ENCODE results near the gene EFCAB10. TPM values are rescaled to one million over a fixed set of nuclear protein-coding genes. Genes with fewer than 3 reads are reported as not detected.

Gene EFCAB10
- total RNA-seq, 1 donor from 2014 or later: not detected

GRCh38 chr7:105591522-105591921 lies 10.2 kb upstream of the EFCAB10 start:
- no peak for DNase-seq (ENCODE audit: low spot score in 2 of 2)
- H3K4me1 ChIP-seq: no peaks in the 10 kb centered on the region
- no peaks in the 10 kb centered on the region for H3K27me3 ChIP-seq
- H3K27ac ChIP-seq: no peak overlapping the region
- H3K36me3 ChIP-seq: no peaks in the 10 kb centered on the region
- no peak overlapping the region for H3K4me3 ChIP-seq
- intact Hi-C loops (cut with DNase I): no loop called here
- TF ChIP-seq CTCF (IDR thresholded peaks at IDR 0.05): no peak
- no peaks in the 10 kb centered on the region for H3K9me3 ChIP-seq

- TF ChIP-seq CTCF (IDR thresholded peaks at IDR 0.05): no peak
- intact Hi-C loops (cut with DNase I): no loop called here
- DNase-seq (ENCODE audit: low spot score in 2 of 2): no peak
- Histone ChIP-seq H3K4me3 (no peak overlapping the region), H3K4me1 (no peaks in the 10 kb centered on the region), H3K27me3 (no peaks in the 10 kb centered on the region), H3K9me3 (no peaks in the 10 kb centered on the region), H3K27ac (no peak overlapping the region), H3K36me3 (no peaks in the 10 kb centered on the region)
Observed at GRCh38 chr7:105590793-105591192, 9.5 kb upstream of the EFCAB10 start.

- H3K4me3 ChIP-seq: no peak overlapping the region
- no peaks in the 10 kb centered on the region for H3K36me3 ChIP-seq
- no peaks in the 10 kb centered on the region for H3K27me3 ChIP-seq
- no peak for DNase-seq (ENCODE audit: low spot score in 2 of 2)
- H3K9me3 ChIP-seq: no peaks in the 10 kb centered on the region
- H3K27ac ChIP-seq: no peak overlapping the region
- intact Hi-C loops (cut with DNase I): no loop called here
- peak in 1 of 3 experiments; percentile 29 for TF ChIP-seq CTCF (IDR thresholded peaks at IDR 0.05)
- no peaks in the 10 kb centered on the region for H3K4me1 ChIP-seq
Observed at GRCh38 chr7:105589356-105590077, 8.2 kb upstream of the EFCAB10 start.

GRCh38 chr7:105587909-105588635 lies 6.8 kb upstream of the EFCAB10 start:
- no peaks in the 10 kb centered on the region for H3K4me1 ChIP-seq
- H3K9me3 ChIP-seq: no peaks in the 10 kb centered on the region
- H3K4me3 ChIP-seq: no peak overlapping the region
- no peak for DNase-seq (ENCODE audit: low spot score in 2 of 2)
- intact Hi-C loops (cut with DNase I): no loop called here
- no peaks in the 10 kb centered on the region for H3K36me3 ChIP-seq
- H3K27ac ChIP-seq: no peak overlapping the region
- TF ChIP-seq CTCF (IDR thresholded peaks at IDR 0.05): no peak
- no peaks in the 10 kb centered on the region for H3K27me3 ChIP-seq

GRCh38 chr7:105585850-105586500 lies 4.7 kb upstream of the EFCAB10 start:
- Histone ChIP-seq H3K9me3 (no peaks in the 10 kb centered on the region), H3K27ac (no peak overlapping the region), H3K27me3 (no peaks in the 10 kb centered on the region), H3K4me1 (no peaks in the 10 kb centered on the region), H3K36me3 (no peaks in the 10 kb centered on the region), H3K4me3 (no peak overlapping the region)
- DNase-seq (ENCODE audit: low spot score in 2 of 2): no peak
- intact Hi-C loops (cut with DNase I): no loop called here
- TF ChIP-seq CTCF (IDR thresholded peaks at IDR 0.05): no peak
